ENCODE data around the gene BTBD9. TPM values are rescaled to one million over a fixed set of nuclear protein-coding genes. Genes with fewer than 3 reads are reported as not detected.

The BTBD9 gene
- total RNA-seq, 2 experiments from 2014 or later = 6.2 to 6.4 TPM

DNA sequence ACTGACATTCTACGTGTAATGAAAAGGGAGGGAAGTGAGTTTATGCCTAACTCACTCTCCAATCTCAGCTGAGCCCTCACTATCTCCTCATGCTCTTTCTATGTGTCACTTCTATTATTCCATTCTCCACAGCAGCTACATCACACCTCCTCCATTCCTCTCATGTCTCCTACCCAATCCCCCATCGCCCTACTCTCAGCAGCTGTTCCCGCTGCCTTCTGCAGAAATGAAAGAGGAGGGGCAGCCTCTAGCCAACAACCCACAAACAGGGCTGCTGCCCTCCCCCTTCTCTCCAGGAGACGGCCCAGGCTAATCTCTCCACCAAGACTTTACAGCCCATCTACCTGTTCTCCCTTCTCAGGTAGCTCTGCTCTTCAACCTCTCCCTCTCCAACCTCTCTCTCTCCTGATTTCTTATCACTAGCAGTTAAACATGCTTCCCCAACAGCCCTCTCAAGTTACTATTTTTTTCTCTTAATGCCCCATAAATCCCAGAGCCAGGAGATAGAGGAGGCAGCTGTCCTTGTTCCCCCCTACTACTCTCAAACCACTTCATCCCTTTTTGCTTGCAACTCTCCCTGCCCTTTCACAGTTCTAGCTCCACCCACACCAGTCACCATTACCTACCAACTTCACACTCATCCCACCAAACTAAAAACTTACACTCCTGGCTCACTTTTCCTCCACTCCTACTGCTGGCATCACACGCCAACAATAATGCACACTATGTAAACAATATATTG, 136.5 kb downstream of the BTBD9 start:
- Mint-ChIP-seq H3K36me3 (ENCODE audit: low read depth) (no peaks in the 10 kb centered on the region), H3K27me3 (no peaks in the 10 kb centered on the region), H3K9me3 (no peaks in the 10 kb centered on the region), H3K4me3 (no peak overlapping the region), H3K4me1 (ENCODE audit: low read depth) (no peaks in the 10 kb centered on the region), H3K27ac (no peak overlapping the region)
- TF ChIP-seq, protein P1, sequence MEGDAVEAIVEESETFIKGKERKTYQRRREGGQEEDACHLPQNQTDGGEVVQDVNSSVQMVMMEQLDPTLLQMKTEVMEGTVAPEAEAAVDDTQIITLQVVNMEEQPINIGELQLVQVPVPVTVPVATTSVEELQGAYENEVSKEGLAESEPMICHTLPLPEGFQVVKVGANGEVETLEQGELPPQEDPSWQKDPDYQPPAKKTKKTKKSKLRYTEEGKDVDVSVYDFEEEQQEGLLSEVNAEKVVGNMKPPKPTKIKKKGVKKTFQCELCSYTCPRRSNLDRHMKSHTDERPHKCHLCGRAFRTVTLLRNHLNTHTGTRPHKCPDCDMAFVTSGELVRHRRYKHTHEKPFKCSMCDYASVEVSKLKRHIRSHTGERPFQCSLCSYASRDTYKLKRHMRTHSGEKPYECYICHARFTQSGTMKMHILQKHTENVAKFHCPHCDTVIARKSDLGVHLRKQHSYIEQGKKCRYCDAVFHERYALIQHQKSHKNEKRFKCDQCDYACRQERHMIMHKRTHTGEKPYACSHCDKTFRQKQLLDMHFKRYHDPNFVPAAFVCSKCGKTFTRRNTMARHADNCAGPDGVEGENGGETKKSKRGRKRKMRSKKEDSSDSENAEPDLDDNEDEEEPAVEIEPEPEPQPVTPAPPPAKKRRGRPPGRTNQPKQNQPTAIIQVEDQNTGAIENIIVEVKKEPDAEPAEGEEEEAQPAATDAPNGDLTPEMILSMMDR (IDR thresholded peaks at IDR 0.05) = no peak
- no peak for ATAC-seq
- intact Hi-C loops (cut with micrococcal nuclease) = no loop called here
- CTCF ChIA-PET = interaction anchor here (1.2 to 3.8 kb wide), 2 partner anchors 9 to 811 kb away, joined by 3 to 20 read pairs; no protein-coding TSS in a partner anchor
- no peak for DNase-seq
- POLR2A ChIA-PET = no interaction called here

DNA sequence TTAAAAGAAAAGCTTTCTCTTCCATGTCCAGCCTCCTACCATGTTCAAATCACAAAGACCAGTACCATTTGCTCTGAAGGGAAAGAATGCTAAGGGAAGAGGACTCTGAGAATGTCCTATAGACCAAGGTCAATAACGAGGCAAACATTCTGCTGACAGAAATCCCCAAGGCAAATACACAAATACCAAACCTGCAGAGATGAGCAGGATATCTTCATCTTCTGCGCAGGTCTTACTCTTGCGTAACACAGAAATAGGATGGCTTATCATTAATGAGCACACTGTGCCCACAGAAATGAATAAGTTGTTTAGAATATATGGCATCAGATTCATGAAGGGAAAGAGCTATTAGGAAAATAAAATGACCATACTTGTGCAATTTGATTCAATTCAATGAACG, 137.3 kb downstream of the BTBD9 start:
- H3K27ac Mint-ChIP-seq = no peak overlapping the region
- H3K4me3 Mint-ChIP-seq = no peak overlapping the region
- ChIA-PET CTCF (interaction anchor here (1.2 to 3.8 kb wide), 3 partner anchors 9 to 810 kb away, joined by 3 to 20 read pairs (median 3); no protein-coding TSS in a partner anchor), POLR2A (no interaction called here)
- intact Hi-C loops (cut with micrococcal nuclease) = no loop called here
- no peaks in the 10 kb centered on the region for H3K4me1 Mint-ChIP-seq (ENCODE audit: low read depth)
- no peaks in the 10 kb centered on the region for H3K27me3 Mint-ChIP-seq
- ATAC-seq (no peak), DNase-seq (no peak)
- H3K9me3 Mint-ChIP-seq = no peaks in the 10 kb centered on the region
- no peaks in the 10 kb centered on the region for H3K36me3 Mint-ChIP-seq (ENCODE audit: low read depth)
- TF ChIP-seq, protein P1 (IDR thresholded peaks at IDR 0.05) = no peak

DNA sequence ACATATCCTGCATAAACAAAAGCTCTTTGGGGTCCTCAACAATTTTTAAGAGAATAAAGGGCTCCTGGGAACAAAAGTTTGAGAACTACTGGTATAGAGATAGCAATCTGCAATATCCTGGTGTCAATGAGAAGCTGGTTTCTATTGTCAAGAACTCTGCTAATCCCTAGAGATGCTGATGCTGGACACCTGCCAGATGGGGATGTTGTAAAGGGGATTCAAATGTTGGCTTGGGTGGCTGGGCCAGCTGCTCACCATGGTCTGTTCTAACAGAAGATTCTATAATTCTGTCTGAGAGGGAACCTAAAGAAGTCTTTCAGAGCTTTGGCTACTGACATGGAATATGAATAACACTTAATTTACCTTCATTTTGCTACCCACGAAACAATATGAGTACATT, 137.8 kb downstream of the BTBD9 start:
- TF ChIP-seq, protein P1 (IDR thresholded peaks at IDR 0.05) = no peak
- Mint-ChIP-seq H3K36me3 (ENCODE audit: low read depth) (no peaks in the 10 kb centered on the region), H3K9me3 (no peaks in the 10 kb centered on the region), H3K27me3 (no peaks in the 10 kb centered on the region), H3K4me1 (ENCODE audit: low read depth) (no peaks in the 10 kb centered on the region), H3K27ac (no peak overlapping the region), H3K4me3 (no peak overlapping the region)
- intact Hi-C loops (cut with micrococcal nuclease) = no loop called here
- no peak for ATAC-seq
- POLR2A ChIA-PET = no interaction called here
- CTCF ChIA-PET = interaction anchor here (1.2 to 3.8 kb wide), 3 partner anchors 8 to 810 kb away, joined by 3 to 20 read pairs (median 3); no protein-coding TSS in a partner anchor
- no peak for DNase-seq

DNA sequence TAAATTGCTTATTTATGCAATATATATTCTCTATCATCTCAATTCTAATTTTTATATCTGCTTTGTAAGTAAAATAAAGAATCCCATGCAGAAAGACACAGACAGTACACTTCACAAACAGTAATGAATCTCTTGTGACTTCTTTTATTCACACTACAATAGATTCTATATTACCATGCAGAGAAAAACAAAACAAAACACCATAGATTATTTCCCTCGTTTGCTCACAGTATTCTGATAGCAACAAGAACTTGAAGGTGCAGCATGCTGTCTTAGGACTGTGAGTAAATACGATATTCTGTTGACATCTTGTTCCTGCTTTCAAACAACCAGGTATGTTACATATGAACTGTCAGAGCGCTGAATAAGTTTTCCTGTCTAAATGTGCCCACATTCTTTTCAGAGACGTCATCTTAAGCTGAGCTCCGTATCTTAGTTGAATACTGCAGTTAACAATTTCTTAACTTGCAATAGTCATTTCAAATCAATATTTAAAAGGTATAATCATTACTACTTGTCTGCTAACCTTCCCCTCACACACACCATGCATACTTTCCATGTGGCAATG, 140.1 kb downstream of the BTBD9 start:
- H3K9me3 Mint-ChIP-seq = no peaks in the 10 kb centered on the region
- intact Hi-C loops (cut with micrococcal nuclease) = no loop called here
- H3K4me1 Mint-ChIP-seq (ENCODE audit: low read depth) = peaks cover 3% of the 10 kb centered on the region
- H3K27me3 Mint-ChIP-seq = no peaks in the 10 kb centered on the region
- POLR2A ChIA-PET = no interaction called here
- H3K4me3 Mint-ChIP-seq = no peak overlapping the region
- TF ChIP-seq, protein P1 (IDR thresholded peaks at IDR 0.05) = no peak
- no peak overlapping the region for H3K27ac Mint-ChIP-seq
- ATAC-seq (no peak), DNase-seq (no peak)
- CTCF ChIA-PET = interaction anchor here (1.1 kb wide), 1 partner anchor 220 kb away, joined by 3 read pairs; no protein-coding TSS in a partner anchor
- no peaks in the 10 kb centered on the region for H3K36me3 Mint-ChIP-seq (ENCODE audit: low read depth)

DNA sequence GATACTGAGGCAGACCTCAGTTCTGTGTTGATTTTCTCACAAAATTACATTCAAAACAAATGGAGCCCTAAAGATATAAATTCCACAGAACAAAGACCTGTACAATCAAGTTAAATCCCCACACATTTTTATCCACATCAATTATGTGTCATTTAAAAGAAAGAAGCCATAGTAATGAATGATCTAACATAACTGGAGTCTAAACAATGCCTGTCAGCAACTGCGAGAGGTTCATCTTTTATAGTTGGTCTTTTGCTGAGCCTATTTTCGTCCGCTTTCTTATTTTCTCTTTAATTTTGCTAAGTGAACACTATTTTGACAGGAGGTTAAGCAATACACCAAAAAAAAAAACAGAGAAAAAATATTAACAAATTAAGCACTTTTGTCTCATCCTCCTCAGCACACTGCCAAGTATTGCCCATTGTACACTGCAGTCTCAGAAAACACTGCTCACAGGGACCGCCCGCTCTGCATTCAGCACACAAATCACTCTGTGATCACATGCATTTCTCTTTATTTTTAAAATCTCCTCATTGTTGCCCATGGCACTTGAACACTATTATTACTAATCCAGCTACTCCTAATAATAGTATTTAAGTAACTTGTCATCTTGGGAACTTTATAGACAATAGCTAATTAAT, 140.8 kb downstream of the BTBD9 start:
- CTCF ChIA-PET = no interaction called here
- Mint-ChIP-seq H3K9me3 (no peaks in the 10 kb centered on the region), H3K27me3 (no peaks in the 10 kb centered on the region), H3K27ac (no peak overlapping the region), H3K4me1 (ENCODE audit: low read depth) (peaks cover 3% of the 10 kb centered on the region), H3K36me3 (ENCODE audit: low read depth) (no peaks in the 10 kb centered on the region), H3K4me3 (no peak overlapping the region)
- POLR2A ChIA-PET = no interaction called here
- intact Hi-C loops (cut with micrococcal nuclease) = no loop called here
- TF ChIP-seq, protein P1 (IDR thresholded peaks at IDR 0.05) = no peak
- ATAC-seq (no peak), DNase-seq (no peak)
